SK-N-SH (cell line): Measurements from ENCODE around the gene CREG1.

Experiments used
- FOXM1 ChIP-seq: IDR thresholded peaks from 2 replicates; pipeline ENCODE4 v1.4.0; 2012; ENCODE audit warnings: low read depth, mild to moderate bottlenecking
- MXI1 ChIP-seq: IDR thresholded peaks from 2 replicates; pipeline ENCODE4 v1.6.1; 2012; ENCODE audit warnings: mild to moderate bottlenecking, low read depth, low read length, improper control_type of control experiment
- POLR2AphosphoS5 ChIP-seq: IDR thresholded peaks from 2 replicates; pipeline ENCODE4 v1.6.1; 2012; ENCODE audit warnings: low read depth, low read length
- RAD21 ChIP-seq: IDR thresholded peaks from 2 replicates; pipeline ENCODE4 v1.6.1; 2012; ENCODE audit warnings: mild to moderate bottlenecking, low read length
- RCOR1 ChIP-seq: fragments of 150-350 bp; IDR thresholded peaks from 2 replicates; pipeline ENCODE4 v1.6.1; 2017; ENCODE audit warnings: antibody characterized with exemption, low read length
- SIN3A ChIP-seq: IDR thresholded peaks from 2 replicates; pipeline ENCODE4 v1.6.1; 2012; ENCODE audit warnings: low read depth, mild to moderate bottlenecking, low read length, moderate library complexity, borderline replicate concordance
- SMC3 ChIP-seq: IDR thresholded peaks from 2 replicates; pipeline ENCODE4 v1.6.1; 2012; ENCODE audit warnings: low read depth, low read length, improper control_type of control experiment
- TF ChIP-seq, protein P1 (sequence below): fragments of 200-600 bp; sonication (generic); IDR thresholded peaks from 2 replicates; pipeline ENCODE4 v1.6.1; 2017; ENCODE audit warnings: antibody characterized with exemption, mild to moderate bottlenecking, moderate library complexity
- TF ChIP-seq, protein P2 (sequence below): IDR thresholded peaks from 2 replicates; pipeline ENCODE4 v1.6.1; 2012; ENCODE audit warnings: mild to moderate bottlenecking, low read depth, low read length, moderate library complexity

DNA sequence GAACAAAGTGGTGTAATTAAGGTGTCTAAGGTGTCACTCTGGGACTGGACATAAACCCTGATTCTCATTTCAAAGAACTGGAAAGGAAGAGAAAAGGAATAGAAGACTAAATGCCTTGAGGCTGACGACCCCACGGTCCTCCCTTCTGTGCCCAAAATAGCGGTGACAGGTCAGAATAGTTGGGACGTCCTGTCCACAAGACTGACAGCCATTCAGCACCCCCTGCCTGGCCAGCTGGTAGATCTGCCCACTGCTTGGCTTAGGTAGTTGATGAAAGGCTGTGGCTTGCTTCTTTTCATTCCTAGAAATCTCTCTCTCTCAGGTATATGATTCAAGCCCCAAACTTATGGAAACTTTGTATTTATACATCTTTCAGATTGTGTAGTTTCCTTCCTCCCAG, 26.4 kb upstream of the CREG1 start:
- TF ChIP-seq, protein P1, sequence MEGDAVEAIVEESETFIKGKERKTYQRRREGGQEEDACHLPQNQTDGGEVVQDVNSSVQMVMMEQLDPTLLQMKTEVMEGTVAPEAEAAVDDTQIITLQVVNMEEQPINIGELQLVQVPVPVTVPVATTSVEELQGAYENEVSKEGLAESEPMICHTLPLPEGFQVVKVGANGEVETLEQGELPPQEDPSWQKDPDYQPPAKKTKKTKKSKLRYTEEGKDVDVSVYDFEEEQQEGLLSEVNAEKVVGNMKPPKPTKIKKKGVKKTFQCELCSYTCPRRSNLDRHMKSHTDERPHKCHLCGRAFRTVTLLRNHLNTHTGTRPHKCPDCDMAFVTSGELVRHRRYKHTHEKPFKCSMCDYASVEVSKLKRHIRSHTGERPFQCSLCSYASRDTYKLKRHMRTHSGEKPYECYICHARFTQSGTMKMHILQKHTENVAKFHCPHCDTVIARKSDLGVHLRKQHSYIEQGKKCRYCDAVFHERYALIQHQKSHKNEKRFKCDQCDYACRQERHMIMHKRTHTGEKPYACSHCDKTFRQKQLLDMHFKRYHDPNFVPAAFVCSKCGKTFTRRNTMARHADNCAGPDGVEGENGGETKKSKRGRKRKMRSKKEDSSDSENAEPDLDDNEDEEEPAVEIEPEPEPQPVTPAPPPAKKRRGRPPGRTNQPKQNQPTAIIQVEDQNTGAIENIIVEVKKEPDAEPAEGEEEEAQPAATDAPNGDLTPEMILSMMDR: no peak
- TF ChIP-seq RCOR1: no peak
- no peak for TF ChIP-seq SIN3A
- no peak for TF ChIP-seq POLR2AphosphoS5
- TF ChIP-seq RAD21: no peak
- no peak for TF ChIP-seq MXI1
- TF ChIP-seq FOXM1: no peak
- TF ChIP-seq, protein P2, sequence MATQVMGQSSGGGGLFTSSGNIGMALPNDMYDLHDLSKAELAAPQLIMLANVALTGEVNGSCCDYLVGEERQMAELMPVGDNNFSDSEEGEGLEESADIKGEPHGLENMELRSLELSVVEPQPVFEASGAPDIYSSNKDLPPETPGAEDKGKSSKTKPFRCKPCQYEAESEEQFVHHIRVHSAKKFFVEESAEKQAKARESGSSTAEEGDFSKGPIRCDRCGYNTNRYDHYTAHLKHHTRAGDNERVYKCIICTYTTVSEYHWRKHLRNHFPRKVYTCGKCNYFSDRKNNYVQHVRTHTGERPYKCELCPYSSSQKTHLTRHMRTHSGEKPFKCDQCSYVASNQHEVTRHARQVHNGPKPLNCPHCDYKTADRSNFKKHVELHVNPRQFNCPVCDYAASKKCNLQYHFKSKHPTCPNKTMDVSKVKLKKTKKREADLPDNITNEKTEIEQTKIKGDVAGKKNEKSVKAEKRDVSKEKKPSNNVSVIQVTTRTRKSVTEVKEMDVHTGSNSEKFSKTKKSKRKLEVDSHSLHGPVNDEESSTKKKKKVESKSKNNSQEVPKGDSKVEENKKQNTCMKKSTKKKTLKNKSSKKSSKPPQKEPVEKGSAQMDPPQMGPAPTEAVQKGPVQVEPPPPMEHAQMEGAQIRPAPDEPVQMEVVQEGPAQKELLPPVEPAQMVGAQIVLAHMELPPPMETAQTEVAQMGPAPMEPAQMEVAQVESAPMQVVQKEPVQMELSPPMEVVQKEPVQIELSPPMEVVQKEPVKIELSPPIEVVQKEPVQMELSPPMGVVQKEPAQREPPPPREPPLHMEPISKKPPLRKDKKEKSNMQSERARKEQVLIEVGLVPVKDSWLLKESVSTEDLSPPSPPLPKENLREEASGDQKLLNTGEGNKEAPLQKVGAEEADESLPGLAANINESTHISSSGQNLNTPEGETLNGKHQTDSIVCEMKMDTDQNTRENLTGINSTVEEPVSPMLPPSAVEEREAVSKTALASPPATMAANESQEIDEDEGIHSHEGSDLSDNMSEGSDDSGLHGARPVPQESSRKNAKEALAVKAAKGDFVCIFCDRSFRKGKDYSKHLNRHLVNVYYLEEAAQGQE: no peak
- TF ChIP-seq SMC3: no peak
